ENCODE measurements around the gene MRPL55.

Gene MRPL55

DNA sequence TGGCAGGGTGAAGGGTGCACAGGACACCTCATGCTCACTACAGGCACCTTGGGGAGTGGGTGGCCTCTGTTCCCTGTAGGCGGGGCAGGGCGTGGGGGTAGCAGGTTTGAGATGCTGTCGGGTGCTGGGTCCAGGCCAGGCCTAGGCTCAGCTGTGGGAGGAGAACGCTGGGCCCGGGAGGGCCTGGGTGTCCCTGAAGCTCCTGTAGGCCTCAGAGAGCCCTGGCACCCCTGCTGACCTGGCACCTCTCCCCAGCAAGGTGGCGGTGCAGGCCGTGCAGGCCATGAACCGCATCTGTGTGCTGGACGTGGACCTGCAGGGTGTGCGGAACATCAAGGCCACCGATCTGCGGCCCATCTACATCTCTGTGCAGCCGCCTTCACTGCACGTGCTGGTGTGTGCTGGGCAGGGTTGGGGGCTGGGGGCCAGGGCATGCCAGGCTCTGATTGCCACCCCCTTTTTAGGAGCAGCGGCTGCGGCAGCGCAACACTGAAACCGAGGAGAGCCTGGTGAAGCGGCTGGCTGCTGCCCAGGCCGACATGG, 38.1 kb upstream of the MRPL55 start:
- DNase-seq, result no peak

DNA sequence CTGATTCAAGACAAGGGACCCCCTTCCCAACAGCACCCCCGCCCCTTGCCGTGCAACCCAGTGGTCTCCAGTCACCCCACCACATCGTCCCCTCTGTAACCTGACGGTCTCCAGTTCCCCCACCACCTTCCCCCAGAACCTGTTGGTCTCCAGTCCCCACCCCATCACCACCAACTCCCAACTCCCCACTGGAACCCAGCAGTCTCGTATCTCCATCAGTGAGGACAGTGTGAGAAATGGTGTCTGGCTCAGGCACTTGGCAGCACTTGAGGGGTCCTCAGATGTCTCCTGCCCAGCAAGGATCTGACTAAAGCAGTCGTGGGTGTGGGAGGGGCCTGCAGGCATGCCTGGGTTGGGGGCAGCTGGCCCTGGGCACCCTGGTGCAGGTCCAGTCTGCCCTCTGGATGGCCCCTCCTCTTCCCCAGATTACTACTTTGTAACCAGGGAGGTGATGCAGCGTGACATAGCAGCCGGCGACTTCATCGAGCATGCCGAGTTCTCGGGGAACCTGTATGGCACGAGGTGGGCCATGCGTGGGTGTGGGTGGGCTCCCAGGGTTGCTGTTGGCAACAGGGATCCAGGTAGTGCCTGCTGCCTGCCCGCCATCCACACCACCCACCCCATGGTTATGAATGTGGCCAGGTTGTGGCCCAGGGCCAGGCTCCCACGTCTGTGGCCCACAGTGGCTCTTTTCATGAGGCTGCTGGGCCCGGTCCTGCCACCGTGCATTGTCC, 37.5 kb upstream of the MRPL55 start:
- DNase-seq, result no peak

GRCh38 chr1:228145463-228146416, 36.6 kb upstream of the MRPL55 start:
- DNase-seq, result no peak

GRCh38 chr1:228144993-228145343, 35.9 kb upstream of the MRPL55 start:
- no peak for DNase-seq

- DNase-seq, result no peak
These were observed 35.3 kb upstream of the MRPL55 start for GRCh38 chr1:228144193-228144992.

GRCh38 chr1:228143480-228144192, 34.5 kb upstream of the MRPL55 start:
- no peak for DNase-seq

GRCh38 chr1:228142701-228143136, 33.6 kb upstream of the MRPL55 start:
- DNase-seq, result no peak

DNA sequence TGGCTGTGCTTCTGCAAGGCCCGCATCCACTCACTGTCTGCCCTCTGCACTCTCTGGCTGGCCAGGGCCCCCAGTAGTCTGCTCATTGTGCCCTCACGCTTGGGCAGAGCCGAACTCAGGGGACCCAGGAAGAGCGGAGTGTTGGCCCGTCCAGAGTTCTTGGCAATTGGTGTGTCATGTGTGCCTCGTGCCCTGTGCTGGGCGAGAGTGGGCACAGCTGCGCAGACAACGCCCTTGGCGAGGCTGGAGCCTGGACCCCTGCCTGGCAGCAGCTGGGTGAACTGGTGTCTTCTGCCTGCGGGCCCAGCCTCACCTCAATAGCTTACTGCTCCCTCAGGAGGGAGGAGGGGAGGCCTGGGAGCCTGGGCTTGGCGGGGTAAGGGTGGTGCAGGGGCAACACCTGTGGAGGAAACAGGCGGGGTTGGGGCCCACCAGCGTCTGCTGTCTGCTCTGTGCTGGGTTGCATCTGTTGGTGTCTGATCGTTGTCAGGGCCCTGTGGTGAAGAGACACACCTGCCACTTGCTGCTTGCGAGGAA, 33.1 kb upstream of the MRPL55 start:
- DNase-seq, result no peak

GRCh38 chr1:228141226-228142044, 32.3 kb upstream of the MRPL55 start:
- peak; percentile 13 for DNase-seq

GRCh38 chr1:228140724-228141225, 31.7 kb upstream of the MRPL55 start:
- no peak for DNase-seq

DNA sequence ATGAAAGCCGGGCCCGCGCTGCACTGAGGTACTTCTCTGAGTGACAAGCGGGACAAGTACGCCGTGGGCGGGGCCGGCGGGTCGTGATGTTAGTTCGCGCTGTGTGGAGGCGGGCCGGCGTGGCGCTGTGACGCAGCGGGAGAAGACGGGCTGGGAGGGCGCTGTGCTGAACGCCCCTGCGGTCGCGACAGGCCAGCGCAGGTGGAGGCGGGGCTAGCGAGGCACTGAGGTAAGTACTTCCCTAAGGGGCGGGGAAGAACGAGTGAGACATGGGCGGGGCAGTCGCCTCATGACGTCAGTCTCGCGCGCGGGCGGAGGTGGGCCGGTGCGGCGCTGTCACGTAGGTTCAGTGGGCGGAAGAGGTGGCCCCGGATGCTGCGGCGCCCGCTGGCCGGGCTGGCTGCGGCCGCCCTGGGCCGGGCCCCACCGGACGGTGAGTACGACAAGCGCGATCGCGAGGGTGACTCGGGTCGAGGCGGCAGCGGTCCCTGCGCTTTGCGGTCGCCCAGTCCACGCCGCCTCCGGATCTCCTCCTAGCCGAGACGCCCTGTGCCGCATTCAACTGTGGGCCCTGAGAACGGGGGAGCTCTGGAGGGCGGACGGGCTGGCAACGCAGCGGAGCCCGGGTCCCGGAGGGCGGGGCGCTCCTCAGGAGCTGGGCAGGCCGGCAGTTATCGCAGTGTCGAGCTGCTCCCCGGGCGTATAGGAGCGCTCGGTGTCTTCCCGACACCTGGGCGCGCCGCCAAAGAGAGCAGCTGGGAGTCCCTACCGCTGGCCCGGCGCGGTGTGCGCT, 31.0 kb upstream of the MRPL55 start, which contains the start of gene GUK1:
Gene GUK1, plus strand, starts transcription at position 349 of the 793 bp plus-strand sequence. Its CDS starts 24 bp downstream, at position 373.
- DNase-seq, result peak; percentile 98

DNA sequence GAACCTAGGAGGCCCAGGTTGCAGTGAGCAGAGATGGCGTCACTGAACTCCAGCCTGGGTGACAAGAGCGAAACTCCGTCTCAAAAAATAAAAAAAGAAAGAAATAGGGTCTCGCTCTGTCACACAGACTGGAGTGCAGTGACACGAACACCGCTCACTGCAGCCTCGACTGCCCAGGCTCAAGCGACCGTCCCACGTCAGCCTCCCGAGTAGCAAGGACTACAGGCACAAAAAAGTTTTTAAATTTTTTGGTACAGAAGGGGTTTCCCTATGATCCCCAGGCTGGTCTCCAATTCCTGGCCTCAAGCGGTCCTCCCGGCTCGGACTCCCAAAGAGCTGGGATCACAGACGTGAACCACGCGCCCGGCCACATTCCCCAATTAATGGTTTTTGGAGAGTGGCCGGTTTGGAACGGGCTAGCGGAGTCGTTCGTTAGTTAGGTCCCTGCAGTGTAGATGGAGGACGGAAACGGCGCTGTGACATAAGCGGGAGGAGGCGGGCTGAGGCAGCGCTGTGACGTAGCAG, 30.4 kb upstream of the MRPL55 start:
- DNase-seq, result no peak

DNA sequence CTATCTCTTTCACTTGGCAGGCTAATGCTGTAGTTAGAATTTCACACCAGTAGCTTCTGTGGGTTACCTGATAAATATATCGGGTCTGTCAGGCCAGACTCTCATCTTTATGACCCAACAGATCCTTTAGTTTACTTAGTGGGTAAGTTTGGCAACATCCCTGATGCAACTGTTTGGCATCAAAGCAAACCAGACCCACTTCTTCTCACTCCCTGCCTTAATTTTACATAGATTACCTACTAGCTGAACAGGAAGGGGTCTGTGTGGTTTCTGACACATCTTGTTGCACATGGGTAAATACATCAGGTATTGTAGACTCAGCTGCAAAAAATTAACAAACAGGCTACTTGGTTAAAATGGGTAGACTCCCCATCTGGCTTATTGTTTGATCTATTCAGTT, 27.8 kb upstream of the MRPL55 start:
- DNase-seq, result no peak

DNA sequence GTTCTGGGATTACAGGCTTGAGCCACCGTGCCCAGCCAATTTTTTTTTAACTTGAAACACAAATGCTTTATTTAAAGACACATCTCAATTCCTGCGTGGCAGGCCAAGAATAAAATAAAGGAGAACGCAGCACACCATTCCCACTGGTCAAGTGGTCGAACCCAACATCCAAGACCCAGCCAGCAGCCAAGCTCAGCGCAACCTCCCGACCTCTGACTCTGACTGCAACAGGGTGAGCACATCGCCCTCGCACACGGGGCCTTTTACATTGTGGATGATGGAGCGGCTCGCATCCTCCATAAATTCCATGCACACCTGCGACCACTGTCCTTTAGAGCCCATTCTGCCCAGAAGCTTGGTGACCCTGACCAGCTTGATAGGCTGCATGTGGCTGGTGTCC, 25.5 kb upstream of the MRPL55 start:
- DNase-seq, result no peak

DNA sequence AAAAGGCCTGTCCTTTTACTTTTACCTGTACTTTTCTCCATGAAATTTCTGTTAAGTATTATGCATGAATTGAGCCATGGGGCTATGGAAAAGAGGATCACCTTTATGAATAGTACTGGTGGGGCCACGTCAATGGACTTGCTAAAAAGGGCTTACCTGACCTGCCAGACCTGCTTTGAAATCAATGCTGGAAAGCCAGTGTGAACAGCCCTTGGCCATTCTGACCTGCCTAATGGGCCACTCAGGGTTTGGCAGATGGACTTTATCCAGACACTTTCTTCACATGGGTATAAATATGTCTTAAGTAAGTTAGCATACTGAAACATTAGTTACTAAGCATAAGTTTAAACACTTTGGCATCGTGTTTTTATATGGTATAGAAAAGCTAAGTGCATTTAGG, 22.7 kb upstream of the MRPL55 start:
- no peak for DNase-seq

GRCh38 chr1:228125185-228125584, 16.1 kb upstream of the MRPL55 start:
- DNase-seq, result no peak

DNA sequence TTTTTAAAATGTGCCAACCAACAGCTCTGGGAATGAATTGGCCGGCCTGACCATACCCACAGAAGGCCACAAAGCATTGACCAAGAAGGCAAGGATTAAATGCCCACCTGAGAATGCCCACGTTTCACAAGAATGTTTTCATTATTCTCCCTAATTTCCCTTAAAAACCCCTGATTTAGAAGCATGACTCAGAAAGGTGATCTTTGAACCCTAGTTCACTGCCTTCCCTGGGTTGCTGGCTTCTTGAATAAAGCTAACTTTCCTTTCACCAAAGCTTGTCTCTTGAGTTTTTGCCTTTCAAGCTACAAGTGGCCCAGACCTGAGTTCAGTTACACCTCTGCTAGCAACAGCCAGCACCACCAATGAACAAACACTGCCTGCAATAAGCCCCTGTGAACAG, 14.4 kb upstream of the MRPL55 start:
- DNase-seq, result no peak

DNA sequence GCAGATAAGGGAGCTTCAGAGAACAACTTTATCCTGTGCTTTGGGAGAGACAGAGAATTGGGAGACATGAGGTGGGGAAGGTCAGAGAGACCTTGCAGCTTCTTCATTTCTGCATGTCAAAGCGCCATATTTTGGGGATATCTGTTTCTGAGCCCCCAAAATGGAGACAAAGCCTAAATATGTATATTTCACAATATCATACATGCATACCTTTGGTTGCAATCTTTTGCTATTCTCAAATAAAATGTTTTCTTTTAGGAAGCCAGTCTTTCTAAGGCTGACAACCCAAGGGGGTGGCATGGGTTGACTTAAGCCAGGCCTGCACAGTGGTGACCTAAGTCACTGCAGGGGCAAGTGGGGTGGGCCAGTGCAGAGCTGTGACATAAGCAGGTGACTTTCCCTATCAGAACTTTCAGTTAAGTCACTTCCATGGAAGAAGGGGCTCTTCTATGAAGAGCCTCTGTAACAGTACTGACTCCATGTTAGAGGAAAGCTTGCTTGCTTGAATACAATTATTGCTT, 13.9 kb upstream of the MRPL55 start:
- no peak for DNase-seq

DNA sequence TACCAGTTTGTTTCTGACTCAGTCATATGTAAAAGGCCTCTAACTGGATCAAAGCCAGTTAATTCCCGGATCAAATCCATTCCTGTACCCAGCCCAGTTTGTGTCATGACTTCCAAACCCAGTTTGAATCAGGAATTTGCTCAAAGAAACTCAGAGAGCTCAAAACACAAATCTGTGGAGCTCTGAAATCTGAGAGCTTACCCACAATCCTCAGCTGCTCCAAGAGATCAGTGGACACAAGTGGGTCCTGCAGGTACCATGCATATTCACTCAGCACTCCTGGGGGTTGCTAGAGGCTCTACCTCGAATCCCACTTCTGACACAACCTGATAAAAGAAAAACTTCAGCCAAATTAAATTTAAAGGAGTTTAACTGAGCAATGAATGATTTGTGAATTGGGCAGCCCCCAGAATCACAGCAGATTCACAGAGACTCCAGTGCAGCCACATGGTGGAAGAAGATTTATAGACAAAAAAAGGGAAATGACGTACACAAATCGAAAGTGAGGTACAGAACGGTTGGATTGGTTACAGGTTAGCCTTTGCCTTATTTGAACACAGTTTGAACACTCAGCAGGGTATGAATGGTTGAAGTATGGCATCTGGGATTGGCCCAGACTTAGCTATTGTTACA, 11.9 kb upstream of the MRPL55 start:
- DNase-seq, result peak; percentile 1

All from GF-D8 (cell line).